Thoracic aorta (tissue), 2 donors: ENCODE data around the gene SAG. TPM values are rescaled to one million over a fixed set of nuclear protein-coding genes. Genes with fewer than 3 reads are reported as not detected.
"Not testable (repeated sequence)": the region's sequence is repeated elsewhere in the genome, so short reads cannot be mapped to it uniquely, and the experiment has no call there.

Experiments used
- ATAC-seq: fragments of 150-250 bp; one replicate; pipeline ENCODE4 v1.8.0; 2017; ENCODE audit warnings: low read depth; ENCODE audit not compliant: insufficient number of reproducible peaks, low FRiP score
- DNase-seq: peaks from one replicate; pipeline ENCODE4 v3.0.0-alpha.2; 2020; ENCODE audit warnings: low spot score
- H3K27ac ChIP-seq, 2 donors: fragments of 200-600 bp; sonication (generic); 1 replicate in 1 of 2; 2 replicates in 1 of 2; pipeline ENCODE4 v1.5.1; 2016; ENCODE audit warnings: mild to moderate bottlenecking in 2 of 2, moderate library complexity in 2 of 2
- H3K27me3 ChIP-seq: fragments of 200-600 bp; sonication (generic); replicated peaks from 2 replicates; pipeline ENCODE4 v1.6.0; 2016; ENCODE audit warnings: mild to moderate bottlenecking; ENCODE audit not compliant: insufficient read depth
- H3K36me3 ChIP-seq: fragments of 200-600 bp; sonication (generic); one replicate; pipeline ENCODE4 v1.5.1; 2016
- H3K4me1 ChIP-seq, 2 donors: fragments of 200-600 bp; sonication (generic); 1 replicate in 1 of 2; 2 replicates in 1 of 2; pipeline versions ENCODE4 v1.5.1 to v1.6.0; 2016; ENCODE audit warnings: low read depth in 2 of 2, mild to moderate bottlenecking in 1 of 2; ENCODE audit not compliant: control insufficient read depth in 1 of 2
- H3K4me3 ChIP-seq: fragments of 200-600 bp; sonication (generic); 2 replicates; pipeline ENCODE4 v1.5.1; 2016; ENCODE audit warnings: mild to moderate bottlenecking
- H3K9me3 ChIP-seq: fragments of 200-600 bp; sonication (generic); 2 replicates; pipeline ENCODE4 v1.5.1; 2016
- total RNA-seq, 2 donors: library from RNA; depleted of rRNA; stranded (reverse); fragments of >200 nt; gene quantifications; one replicate each; pipeline versions ENCODE4 v1.1.0 to v1.2.3, GENCODE V29; 2016
- TF ChIP-seq, protein P1 (sequence below): fragments of 200-600 bp; sonication (generic); IDR thresholded peaks from one replicate; pipeline ENCODE4 v1.5.1; 2019; ENCODE audit warnings: antibody characterized with exemption

Gene SAG
- total RNA-seq, 2 donors from 2014 or later = not detected

DNA sequence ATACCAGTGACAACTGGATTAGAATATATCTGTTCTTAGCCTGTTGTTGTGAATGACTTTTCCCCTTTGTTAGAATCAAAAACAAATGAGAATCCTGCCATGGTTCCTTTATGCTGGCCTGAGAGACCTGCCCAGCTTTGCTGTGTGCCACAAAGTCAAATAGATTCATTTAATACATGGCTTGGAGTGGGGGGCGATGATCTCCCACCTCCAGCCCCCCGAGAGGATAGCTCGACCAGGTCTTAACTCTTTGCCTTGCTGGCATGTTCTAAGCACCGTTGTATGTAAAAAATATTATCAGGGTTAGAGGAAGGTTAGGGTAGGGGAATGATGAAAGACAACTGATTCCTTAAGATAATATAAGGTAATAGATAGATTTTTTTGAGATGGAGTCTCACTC lies 24.5 kb downstream of the SAG start:
- no peak overlapping the region for H3K4me3 ChIP-seq
- H3K4me1 ChIP-seq = no peaks in the 10 kb centered on the region
- no peak for DNase-seq
- no peaks in the 10 kb centered on the region for H3K27me3 ChIP-seq
- ATAC-seq = no peak
- TF ChIP-seq, protein P1, sequence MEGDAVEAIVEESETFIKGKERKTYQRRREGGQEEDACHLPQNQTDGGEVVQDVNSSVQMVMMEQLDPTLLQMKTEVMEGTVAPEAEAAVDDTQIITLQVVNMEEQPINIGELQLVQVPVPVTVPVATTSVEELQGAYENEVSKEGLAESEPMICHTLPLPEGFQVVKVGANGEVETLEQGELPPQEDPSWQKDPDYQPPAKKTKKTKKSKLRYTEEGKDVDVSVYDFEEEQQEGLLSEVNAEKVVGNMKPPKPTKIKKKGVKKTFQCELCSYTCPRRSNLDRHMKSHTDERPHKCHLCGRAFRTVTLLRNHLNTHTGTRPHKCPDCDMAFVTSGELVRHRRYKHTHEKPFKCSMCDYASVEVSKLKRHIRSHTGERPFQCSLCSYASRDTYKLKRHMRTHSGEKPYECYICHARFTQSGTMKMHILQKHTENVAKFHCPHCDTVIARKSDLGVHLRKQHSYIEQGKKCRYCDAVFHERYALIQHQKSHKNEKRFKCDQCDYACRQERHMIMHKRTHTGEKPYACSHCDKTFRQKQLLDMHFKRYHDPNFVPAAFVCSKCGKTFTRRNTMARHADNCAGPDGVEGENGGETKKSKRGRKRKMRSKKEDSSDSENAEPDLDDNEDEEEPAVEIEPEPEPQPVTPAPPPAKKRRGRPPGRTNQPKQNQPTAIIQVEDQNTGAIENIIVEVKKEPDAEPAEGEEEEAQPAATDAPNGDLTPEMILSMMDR = no peak
- no peaks in the 10 kb centered on the region for H3K9me3 ChIP-seq
- H3K36me3 ChIP-seq = no peaks in the 10 kb centered on the region
- H3K27ac ChIP-seq = peak overlapping the region in 1 of 2 donors; percentile 55

DNA sequence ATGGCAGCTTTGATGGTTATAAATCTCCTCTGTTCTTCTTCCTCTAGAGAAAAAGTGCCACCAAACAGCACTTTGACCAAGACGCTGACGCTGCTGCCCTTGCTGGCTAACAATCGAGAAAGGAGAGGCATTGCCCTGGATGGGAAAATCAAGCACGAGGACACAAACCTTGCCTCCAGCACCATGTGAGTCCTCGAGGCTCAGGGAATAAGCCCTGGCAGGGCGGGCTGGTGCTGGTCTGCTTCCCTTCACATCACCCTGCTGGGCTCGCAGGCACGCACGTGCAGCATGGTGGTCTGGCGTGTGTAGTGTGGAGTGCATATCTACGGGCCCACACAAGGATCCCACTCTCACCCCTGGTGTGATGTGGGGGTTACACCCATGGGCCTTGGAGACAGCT lies 27.3 kb downstream of the SAG start:
- no peaks in the 10 kb centered on the region for H3K9me3 ChIP-seq
- no peaks in the 10 kb centered on the region for H3K36me3 ChIP-seq
- no peak overlapping the region for H3K4me3 ChIP-seq
- TF ChIP-seq, protein P1 = no peak
- ATAC-seq (no peak), DNase-seq (no peak)
- H3K27me3 ChIP-seq = no peaks in the 10 kb centered on the region
- no peak overlapping the region for H3K27ac ChIP-seq
- H3K4me1 ChIP-seq = no peaks in the 10 kb centered on the region

GRCh38 chr2:233336091-233336490 lies 28.5 kb downstream of the SAG start:
- H3K4me3 ChIP-seq, H3K4me1 ChIP-seq, DNase-seq, H3K9me3 ChIP-seq, H3K27ac ChIP-seq, H3K27me3 ChIP-seq, ATAC-seq, H3K36me3 ChIP-seq: not testable (repeated sequence)

- DNase-seq (no peak), ATAC-seq (no peak)
- no peaks in the 10 kb centered on the region for H3K9me3 ChIP-seq
- H3K27me3 ChIP-seq = no peaks in the 10 kb centered on the region
- H3K4me1 ChIP-seq = no peaks in the 10 kb centered on the region
- H3K4me3 ChIP-seq = no peak overlapping the region
- H3K36me3 ChIP-seq = no peaks in the 10 kb centered on the region
- TF ChIP-seq, protein P1 = no peak
- H3K27ac ChIP-seq = no peak overlapping the region
Observed at GRCh38 chr2:233336541-233336940, 28.9 kb downstream of the SAG start.

GRCh38 chr2:233338046-233338445 lies 30.4 kb downstream of the SAG start:
- Histone ChIP-seq H3K4me3 (no peak overlapping the region), H3K9me3 (no peaks in the 10 kb centered on the region), H3K4me1 (no peaks in the 10 kb centered on the region), H3K36me3 (no peaks in the 10 kb centered on the region), H3K27me3 (no peaks in the 10 kb centered on the region), H3K27ac (no peak overlapping the region)
- TF ChIP-seq, protein P1 = no peak
- ATAC-seq (no peak), DNase-seq (no peak)

GRCh38 chr2:233338812-233339368 lies 31.3 kb downstream of the SAG start:
- TF ChIP-seq, protein P1 = no peak
- ATAC-seq (no peak), DNase-seq (no peak)
- no peaks in the 10 kb centered on the region for H3K9me3 ChIP-seq
- H3K36me3 ChIP-seq = no peaks in the 10 kb centered on the region
- no peak overlapping the region for H3K4me3 ChIP-seq
- H3K27me3 ChIP-seq = no peaks in the 10 kb centered on the region
- no peak overlapping the region for H3K27ac ChIP-seq
- H3K4me1 ChIP-seq = no peaks in the 10 kb centered on the region
